ENCODE results near the gene PKHD1. TPM values are rescaled to one million over a fixed set of nuclear protein-coding genes. Genes with fewer than 3 reads are reported as not detected.

Gene PKHD1
- total RNA-seq, 1 experiment from 2014 or later = under 0.01 TPM

GRCh38 chr6:51618563-51618962 is 468.9 kb downstream of the PKHD1 start:
- DNase-seq (ENCODE audit: low read depth) = no peak

GRCh38 chr6:51617751-51618150 is 469.7 kb downstream of the PKHD1 start:
- no peak for DNase-seq (ENCODE audit: low read depth)

- DNase-seq (ENCODE audit: low read depth) = no peak
These were observed 471.2 kb downstream of the PKHD1 start for GRCh38 chr6:51616243-51616642.

GRCh38 chr6:51614725-51615124 is 472.7 kb downstream of the PKHD1 start:
- DNase-seq (ENCODE audit: low read depth) = no peak

GRCh38 chr6:51613558-51613957 is 473.9 kb downstream of the PKHD1 start:
- DNase-seq (ENCODE audit: low read depth) = no peak

GRCh38 chr6:51608932-51609331 is 478.5 kb downstream of the PKHD1 start:
- no peak for DNase-seq (ENCODE audit: low read depth)

GRCh38 chr6:51608383-51608782 is 479.0 kb downstream of the PKHD1 start:
- DNase-seq (ENCODE audit: low read depth) = no peak

- no peak for DNase-seq (ENCODE audit: low read depth)
These were observed 486.9 kb downstream of the PKHD1 start for GRCh38 chr6:51600514-51600913.

GRCh38 chr6:51598171-51598570 is 489.2 kb downstream of the PKHD1 start:
- DNase-seq (ENCODE audit: low read depth) = no peak

- no peak for DNase-seq (ENCODE audit: low read depth)
These were observed 492.4 kb downstream of the PKHD1 start for GRCh38 chr6:51594981-51595380.

- no peak for DNase-seq (ENCODE audit: low read depth)
These were observed 502.1 kb downstream of the PKHD1 start for GRCh38 chr6:51585264-51585663.

GRCh38 chr6:51584163-51584562 is 503.2 kb downstream of the PKHD1 start:
- no peak for DNase-seq (ENCODE audit: low read depth)

GRCh38 chr6:51578994-51579393 is 508.4 kb downstream of the PKHD1 start:
- no peak for DNase-seq (ENCODE audit: low read depth)

- no peak for DNase-seq (ENCODE audit: low read depth)
These were observed 509.1 kb downstream of the PKHD1 start for GRCh38 chr6:51578362-51578761.

GRCh38 chr6:51574040-51574439 is 513.4 kb downstream of the PKHD1 start:
- no peak for DNase-seq (ENCODE audit: low read depth)

- DNase-seq (ENCODE audit: low read depth) = no peak
These were observed 516.2 kb downstream of the PKHD1 start for GRCh38 chr6:51571168-51571567.

- DNase-seq (ENCODE audit: low read depth) = no peak
These were observed 517.1 kb downstream of the PKHD1 start for GRCh38 chr6:51570168-51570921.

- DNase-seq (ENCODE audit: low read depth) = no peak
These were observed 517.8 kb downstream of the PKHD1 start for GRCh38 chr6:51569594-51569993.

- no peak for DNase-seq (ENCODE audit: low read depth)
These were observed 518.6 kb downstream of the PKHD1 start for GRCh38 chr6:51568771-51569170.

GRCh38 chr6:51565472-51565871 is 521.9 kb downstream of the PKHD1 start:
- DNase-seq (ENCODE audit: low read depth) = no peak

All from Daoy (cell line).